GM21526 (cell line): ENCODE measurements around the gene CEP170B.
A peak's percentile ranks its signal among the peaks of the same experiment; 100 is the strongest.
"Not testable (repeated sequence)": the region's sequence is repeated elsewhere in the genome, so short reads cannot be mapped to it uniquely, and the experiment has no call there.

Experiments used
- ATAC-seq: cut with Tn5 transposase; IDR thresholded peaks from one replicate; pipeline ENCODE4 v1.9.1; 2021; ENCODE audit warnings: moderate library complexity; ENCODE audit not compliant: unreplicated experiment, low FRiP score

Gene CEP170B

DNA sequence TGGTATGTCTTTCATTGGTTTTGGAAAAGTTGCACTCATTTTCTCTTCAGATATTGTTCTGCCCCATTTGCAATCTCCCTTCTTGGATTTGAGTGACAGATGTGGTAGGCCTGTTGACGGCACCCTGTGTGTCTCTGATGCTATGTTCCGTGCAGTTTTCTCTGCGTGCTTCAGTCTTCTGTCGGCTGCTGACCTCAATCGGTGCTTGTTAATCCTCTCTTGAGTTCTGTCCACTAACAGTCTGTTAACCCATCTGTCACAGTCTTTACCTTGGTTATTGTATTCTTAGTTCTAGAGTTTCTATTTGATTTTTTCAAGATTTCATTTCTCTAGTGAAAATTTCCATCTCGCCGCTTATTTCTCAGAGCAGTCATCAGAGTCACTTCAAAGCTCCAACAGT is 38.9 kb downstream of the CEP170B start:
- no peak for ATAC-seq

GRCh38 chr14:104904650-104905578 is 39.8 kb downstream of the CEP170B start:
- ATAC-seq: not testable (repeated sequence)

- not testable (repeated sequence) for ATAC-seq
These were observed 40.5 kb downstream of the CEP170B start for GRCh38 chr14:104905579-104905933.

- ATAC-seq: no peak
These were observed 43.2 kb downstream of the CEP170B start for GRCh38 chr14:104908303-104908702.

GRCh38 chr14:104912053-104912452 is 47.0 kb downstream of the CEP170B start:
- ATAC-seq: no peak

GRCh38 chr14:104913435-104913834 is 48.4 kb downstream of the CEP170B start:
- ATAC-seq: no peak

DNA sequence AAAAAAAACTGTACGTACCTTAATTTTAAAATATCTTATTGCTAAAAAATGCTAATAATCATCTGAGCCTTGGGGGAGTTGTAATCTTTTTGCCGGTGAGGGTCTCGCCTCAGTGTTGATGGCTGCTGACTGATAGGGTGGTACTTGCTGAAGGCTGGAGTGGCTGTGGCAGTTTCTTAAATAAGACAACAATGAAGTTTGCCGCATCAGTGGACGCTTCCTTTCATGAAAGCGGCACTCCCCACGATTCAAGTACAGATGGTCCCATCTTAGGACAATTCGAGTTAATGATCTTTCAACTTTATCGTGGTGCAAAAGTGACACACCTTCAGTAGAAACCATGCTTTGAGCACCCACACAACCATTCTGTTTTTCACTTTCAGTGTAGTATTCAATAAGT is 52.0 kb downstream of the CEP170B start:
- ATAC-seq: no peak

GRCh38 chr14:104917993-104918392 is 52.9 kb downstream of the CEP170B start:
- no peak for ATAC-seq

GRCh38 chr14:104919152-104919992 is 54.3 kb downstream of the CEP170B start:
- not testable (repeated sequence) for ATAC-seq

- ATAC-seq: no peak
These were observed 54.9 kb downstream of the CEP170B start for GRCh38 chr14:104919993-104920315.

DNA sequence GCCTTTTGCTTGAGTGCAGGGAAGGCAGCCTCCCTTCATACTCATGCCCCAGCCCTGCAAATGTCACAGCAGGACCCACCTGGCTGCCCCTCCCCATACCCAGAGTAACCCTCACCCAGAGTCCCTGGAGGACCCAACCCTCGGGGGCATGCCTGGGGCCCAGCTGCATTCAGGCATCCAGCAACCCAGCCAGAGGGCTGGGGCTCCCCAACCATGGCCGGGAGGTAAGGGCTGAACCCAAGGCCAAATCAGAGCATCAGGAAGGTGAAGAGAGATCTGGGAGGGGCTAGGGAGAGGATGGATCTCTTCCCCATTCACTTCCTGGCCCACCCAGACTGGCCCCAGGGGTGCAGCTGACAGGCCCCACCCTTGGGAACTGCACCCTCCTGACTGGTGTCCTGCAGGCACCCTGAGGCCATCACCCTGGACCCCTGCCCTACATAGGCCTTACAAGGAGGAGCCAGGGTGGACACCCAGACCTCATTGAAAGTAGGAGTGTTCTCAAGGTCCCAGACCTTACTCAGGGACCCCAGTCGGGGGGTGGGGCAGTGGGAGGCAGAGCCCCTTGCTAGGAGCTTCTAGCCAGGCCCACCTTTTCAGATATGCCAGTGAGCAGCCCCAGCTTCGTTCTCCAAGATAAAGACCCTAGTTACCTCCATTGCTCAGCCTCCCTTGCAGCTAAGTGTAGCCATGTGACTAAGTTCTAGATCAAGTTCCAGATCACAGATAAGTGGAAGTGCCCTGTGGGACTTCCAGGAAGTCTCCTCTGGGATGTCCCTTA is 58.8 kb downstream of the CEP170B start:
- ATAC-seq: no peak

GRCh38 chr14:104924421-104925213 is 59.5 kb downstream of the CEP170B start, which contains the start of gene PLD4:
Gene PLD4, plus strand, starts transcription at chr14:104924879. Its CDS starts 2,262 bp downstream, at chr14:104927141.
- ATAC-seq: no peak

DNA sequence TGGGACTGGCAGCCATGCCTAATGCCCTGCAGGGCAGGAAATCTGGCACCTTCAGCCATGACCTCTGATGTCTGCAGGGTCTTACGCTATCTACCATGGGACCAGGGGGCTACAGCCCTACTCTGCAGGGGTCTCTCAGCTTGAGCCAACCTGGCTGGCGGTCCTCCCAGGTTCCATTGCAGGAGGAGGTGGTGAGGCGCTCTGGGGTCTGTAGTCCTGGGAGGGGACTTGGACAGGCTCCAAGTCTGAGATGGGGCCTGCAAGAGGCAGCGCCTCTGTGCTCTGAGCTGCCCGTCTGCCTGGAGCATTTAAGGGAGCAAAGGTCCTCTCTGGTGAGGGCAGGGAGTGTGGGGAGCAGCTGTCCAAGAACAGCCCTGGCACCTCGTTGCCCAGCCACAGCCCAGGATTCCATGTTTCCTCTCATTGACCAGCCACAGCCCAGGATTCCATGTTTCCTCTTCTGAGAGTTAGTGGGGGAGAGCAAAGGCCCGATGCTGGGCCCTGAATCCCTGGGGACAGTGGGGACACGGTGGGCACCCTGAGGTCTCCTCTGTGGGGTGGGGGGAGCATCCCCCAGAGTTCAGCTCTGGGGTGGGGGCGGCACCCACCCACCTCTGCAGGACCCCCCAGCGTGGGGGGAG is 60.3 kb downstream of the CEP170B start:
- no peak for ATAC-seq

DNA sequence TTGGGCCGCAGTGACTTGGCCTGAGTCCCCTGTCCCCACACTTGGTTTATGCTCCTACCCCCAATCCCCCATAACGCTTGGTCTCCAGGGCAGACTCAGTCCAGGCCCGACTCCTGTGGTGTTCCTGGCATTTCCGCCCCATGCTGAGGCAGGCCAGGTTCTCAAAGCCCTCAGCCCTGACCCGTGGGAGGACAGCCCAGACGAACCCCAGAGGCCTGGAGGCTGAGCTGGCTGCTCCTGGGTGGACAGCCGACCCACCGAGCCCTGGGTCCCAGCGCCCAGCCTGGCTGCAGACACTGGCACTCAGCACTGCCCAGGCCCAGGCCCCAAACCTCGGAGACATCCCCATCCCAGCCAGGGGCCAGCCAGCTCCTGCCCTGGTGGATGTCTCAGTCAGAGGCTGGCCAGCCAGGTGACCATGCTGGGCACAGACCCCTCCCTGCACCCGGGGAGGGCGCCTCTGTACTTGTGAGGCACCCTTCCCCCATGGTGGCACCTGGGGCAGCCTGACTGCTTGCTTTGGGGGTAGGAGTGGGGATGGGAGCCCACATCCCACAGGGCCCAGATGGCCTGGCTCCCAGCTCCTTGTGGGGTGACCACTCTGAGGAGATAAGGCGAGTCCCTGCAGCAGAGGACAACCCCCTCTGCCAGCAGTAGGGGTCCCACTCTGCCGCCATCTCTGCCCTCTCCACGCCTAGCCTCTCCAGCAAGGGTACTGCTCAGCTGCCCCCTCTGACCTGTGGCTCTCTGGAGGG is 61.0 kb downstream of the CEP170B start:
- ATAC-seq: no peak

DNA sequence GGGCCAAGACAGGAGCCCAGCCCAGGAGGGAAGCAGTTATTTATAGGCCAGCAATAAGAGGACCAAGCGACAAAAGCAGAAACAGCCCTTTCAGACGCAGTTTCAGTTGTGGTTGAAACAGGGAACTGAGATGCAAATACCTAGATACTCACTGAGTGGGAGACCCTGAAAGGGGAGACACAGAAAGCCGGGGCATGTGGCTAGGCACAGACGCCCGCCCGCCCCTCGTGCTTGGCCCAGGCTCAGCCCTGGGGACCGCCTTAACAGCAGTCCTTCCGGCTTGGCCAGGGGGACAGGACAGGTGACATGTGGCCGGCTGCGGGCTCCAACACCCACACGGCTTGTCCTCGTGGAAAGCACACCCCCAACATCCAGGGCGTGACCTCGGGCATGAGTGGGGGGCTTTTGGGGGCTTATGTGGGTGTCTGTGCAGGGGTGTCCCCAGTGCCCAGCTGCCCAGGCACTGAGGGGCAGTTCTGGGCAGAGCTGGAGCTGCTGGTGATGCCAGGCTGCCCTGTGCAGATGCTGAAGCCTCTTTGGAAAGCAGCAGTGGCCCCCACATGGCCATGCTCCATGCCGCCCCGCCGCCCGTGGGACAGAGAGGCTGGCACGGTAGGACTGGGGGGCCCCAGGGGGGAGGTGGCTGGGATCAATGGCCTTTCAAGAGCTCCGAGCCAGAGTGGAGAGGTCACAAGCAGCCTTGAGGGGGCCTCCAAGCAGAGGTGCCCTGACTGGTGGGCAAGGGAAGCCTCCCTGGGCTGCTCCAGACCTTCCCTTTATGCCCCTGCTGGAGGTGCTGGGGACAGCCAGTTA is 61.8 kb downstream of the CEP170B start:
- peak; percentile 73 for ATAC-seq

DNA sequence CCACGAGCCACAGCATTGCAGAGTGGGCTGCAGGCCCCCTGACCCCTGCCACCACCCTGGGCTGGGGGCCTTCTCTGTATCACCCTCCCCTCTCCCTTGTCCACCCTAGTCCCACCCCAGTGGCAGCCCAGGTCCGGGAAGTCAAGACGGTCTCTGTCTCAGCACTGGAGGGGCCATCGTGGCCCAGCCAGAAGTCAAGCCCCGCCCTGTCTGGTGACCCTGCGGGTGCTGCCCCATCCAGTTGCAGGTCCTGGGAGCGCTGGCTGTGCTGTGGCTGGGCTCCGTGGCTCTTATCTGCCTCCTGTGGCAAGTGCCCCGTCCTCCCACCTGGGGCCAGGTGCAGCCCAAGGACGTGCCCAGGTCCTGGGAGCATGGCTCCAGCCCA is 62.4 kb downstream of the CEP170B start:
- no peak for ATAC-seq

DNA sequence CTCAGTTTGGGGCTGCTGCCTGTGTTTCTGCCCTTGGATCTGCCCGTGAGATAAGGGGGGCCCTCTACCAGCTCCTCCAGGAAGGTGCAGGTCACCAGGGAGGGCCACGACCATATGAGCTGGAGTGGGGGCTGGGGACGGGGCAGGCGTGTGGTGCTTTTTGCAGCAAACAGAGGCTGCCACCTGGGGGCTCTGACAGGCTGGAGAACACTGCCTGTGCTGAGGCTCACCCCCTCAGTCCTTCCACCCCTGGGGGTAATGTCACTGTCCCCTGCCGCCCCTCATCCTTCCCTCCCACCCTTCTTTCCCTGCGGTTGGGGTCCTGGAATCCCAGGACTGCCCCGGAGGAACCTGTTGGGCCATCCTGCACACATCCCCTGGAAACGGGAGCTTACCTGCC is 62.8 kb downstream of the CEP170B start:
- no peak for ATAC-seq
